A549 (cell line): ENCODE measurements around the gene INF2. TPM values are rescaled to one million over a fixed set of nuclear protein-coding genes. Genes with fewer than 3 reads are reported as not detected.

Experiments used
- ATAC-seq, 2 experiments: fragments of 200-7000 bp in 1 of 2; fragments of >200 bp in 1 of 2; cut with Nextera tagmentation in 1 of 2; cut with Tn5 transposase in 1 of 2; 3 replicates each; pipeline versions ENCODE4 v1.8.0 to v1.9.1; 2018 to 2020; ENCODE audit warnings: mild to moderate bottlenecking in 1 of 2, moderate library complexity in 1 of 2
- CTCF ChIA-PET: fragments of 300-600 bp; sonication (Branson Sonifier 250); formaldehyde crosslinking; extraction: SDS; loops from one replicate; lab custom pipeline; 2021; ENCODE audit warnings: antibody characterized with exemption, inconsistent platforms; lab: Yijun Ruan, JAX
- POLR2A ChIA-PET: fragments of 350-600 bp; formaldehyde crosslinking; extraction: SDS; loops from one replicate; lab custom pipeline; 2021; ENCODE audit warnings: antibody characterized with exemption, inconsistent platforms; lab: Yijun Ruan, JAX
- DNase-seq, 2 experiments: peaks; one replicate each; pipeline versions ENCODE4 v3.0.0 to v3.0.0-alpha.2; 2011 to 2016; ENCODE audit warnings: low read depth in 1 of 2, low spot score in 1 of 2
- FAIRE-seq: peaks from 2 replicates; lab custom pipeline; 2011; peaks lifted over from hg19 to GRCh38; lab: Jason Lieb, UNC
- H3K27ac ChIP-seq, 2 experiments: fragments of >200 bp; sonication (Bioruptor Twin); formaldehyde crosslinking; 3 replicates each; pipeline ENCODE4 v1.5.1; 2016 to 2017
- H3K4me1 ChIP-seq: fragments of >200 bp; sonication (Bioruptor Twin); formaldehyde crosslinking; 3 replicates; pipeline ENCODE4 v1.6.1; 2016
- H3K4me2 ChIP-seq: fragments of >200 bp; sonication (Bioruptor Twin); formaldehyde crosslinking; 3 replicates; pipeline ENCODE4 v1.6.1; 2016
- H3K4me3 ChIP-seq: fragments of >200 bp; sonication (Bioruptor Twin); formaldehyde crosslinking; 3 replicates; pipeline ENCODE4 v1.5.1; 2016
- H3K9me3 ChIP-seq: fragments of >200 bp; sonication (Bioruptor Twin); formaldehyde crosslinking; 3 replicates; pipeline ENCODE4 v1.6.1; 2016
- BHLHE40 ChIP-seq: IDR thresholded peaks from 2 replicates; pipeline ENCODE4 v1.6.1; 2012; ENCODE audit warnings: low read depth, low read length, inconsistent platforms
- CHD4 ChIP-seq: fragments of 200-600 bp; sonication (generic); IDR thresholded peaks from 2 replicates; pipeline ENCODE4 v1.6.1; 2016; ENCODE audit warnings: antibody characterized with exemption, mild to moderate bottlenecking, borderline replicate concordance
- CTCF ChIP-seq: fragments of >200 bp; sonication (Bioruptor Twin); formaldehyde crosslinking; IDR thresholded peaks from 3 replicates; pipeline ENCODE4 v1.5.1; 2016
- EHMT2 ChIP-seq: fragments of 200-600 bp; sonication (generic); IDR thresholded peaks from 2 replicates; pipeline ENCODE4 v1.6.1; 2016; ENCODE audit warnings: antibody characterized with exemption, low read depth, mild to moderate bottlenecking, moderate library complexity
- EP300 ChIP-seq, 2 experiments: fragments of >200 bp; sonication (Bioruptor Twin); formaldehyde crosslinking; IDR thresholded peaks; 2 replicates in 1 of 2; 3 replicates in 1 of 2; pipeline ENCODE4 v1.6.1; 2016 to 2017
- FOXS1 ChIP-seq: fragments of 250-450 bp; sonication (Bioruptor Pico); IDR thresholded peaks from 2 replicates; pipeline ENCODE4 v1.5.0; 2020; ENCODE audit warnings: mild to moderate bottlenecking, moderate library complexity
- GATA3 ChIP-seq: IDR thresholded peaks from 2 replicates; pipeline ENCODE4 v1.6.1; 2012; ENCODE audit warnings: borderline replicate concordance
- HDAC2 ChIP-seq: fragments of 200-600 bp; sonication (generic); IDR thresholded peaks from 2 replicates; pipeline ENCODE4 v1.6.1; 2016
- HEYL ChIP-seq: fragments of 250-450 bp; sonication (Bioruptor Pico); IDR thresholded peaks from 2 replicates; pipeline ENCODE4 v1.8.0; 2021; ENCODE audit warnings: mild to moderate bottlenecking, moderate library complexity
- HOXB5 ChIP-seq: fragments of 250-450 bp; sonication (Bioruptor Pico); IDR thresholded peaks from 2 replicates; pipeline ENCODE4 v1.5.0; 2020; ENCODE audit warnings: mild to moderate bottlenecking, moderate library complexity
- JUN ChIP-seq, 2 experiments: fragments of >200 bp; sonication (Bioruptor Twin); formaldehyde crosslinking; IDR thresholded peaks; 2 replicates in 1 of 2; 3 replicates in 1 of 2; pipeline ENCODE4 v1.6.1; 2016 to 2017
- KDM5A ChIP-seq: fragments of 200-600 bp; sonication (generic); IDR thresholded peaks from 2 replicates; pipeline ENCODE4 v1.6.1; 2016; ENCODE audit warnings: antibody characterized with exemption, mild to moderate bottlenecking
- MAZ ChIP-seq: fragments of 150-350 bp; IDR thresholded peaks from 2 replicates; pipeline ENCODE4 v1.6.1; 2014; ENCODE audit warnings: antibody characterized with exemption, low read depth, low read length, borderline replicate concordance
- RAD21 ChIP-seq, 2 experiments: fragments of >200 bp in 1 of 2; sonication (Bioruptor Twin) in 1 of 2; formaldehyde crosslinking in 1 of 2; IDR thresholded peaks in 1 of 2; conservative IDR thresholded peaks in 1 of 2; 2 replicates in 1 of 2; 3 replicates in 1 of 2; pipeline ENCODE4 v1.6.1; 2012 to 2018; ENCODE audit warnings: inconsistent platforms in 1 of 2
- RARB ChIP-seq: fragments of 250-450 bp; sonication (Bioruptor Pico); IDR thresholded peaks from 2 replicates; pipeline ENCODE4 v1.8.0; 2021; ENCODE audit warnings: mild to moderate bottlenecking, moderate library complexity
- RCOR1 ChIP-seq: fragments of 150-350 bp; IDR thresholded peaks from 2 replicates; pipeline ENCODE4 v1.6.1; 2014; ENCODE audit warnings: antibody characterized with exemption, low read length, low read depth
- REST ChIP-seq: fragments of 200-600 bp; sonication (generic); IDR thresholded peaks from 2 replicates; pipeline ENCODE4 v1.6.1; 2016; ENCODE audit warnings: antibody characterized with exemption, mild to moderate bottlenecking, moderate library complexity
- RFX5 ChIP-seq: fragments of 450-650 bp; IDR thresholded peaks from 2 replicates; pipeline ENCODE4 v1.7.1; 2014; ENCODE audit warnings: antibody characterized with exemption, mild to moderate bottlenecking, moderate library complexity
- SMC3 ChIP-seq: fragments of >200 bp; sonication (Bioruptor Twin); formaldehyde crosslinking; IDR thresholded peaks from 3 replicates; pipeline ENCODE4 v1.6.1; 2018; ENCODE audit warnings: inconsistent platforms
- SREBF2 ChIP-seq: fragments of 450-650 bp; IDR thresholded peaks from 2 replicates; pipeline ENCODE4 v1.6.1; 2014; ENCODE audit warnings: mild to moderate bottlenecking, moderate library complexity
- ZFP36 ChIP-seq: fragments of 450-650 bp; IDR thresholded peaks from 2 replicates; pipeline ENCODE4 v1.6.1; 2014; ENCODE audit warnings: borderline replicate concordance; ENCODE audit not compliant: partially characterized antibody
- ZNF302 ChIP-seq: fragments of 250-450 bp; sonication (Bioruptor Pico); IDR thresholded peaks from 2 replicates; pipeline ENCODE4 v1.9.0; 2021; ENCODE audit warnings: inconsistent platforms, mild to moderate bottlenecking, moderate library complexity
- WGBS: methylation state at CpG from one replicate; pipeline ENCODE4 v1.1.6; 2017; ENCODE audit errors: missing lambda C conversion rate; 5-methylcytosine and 5-hydroxymethylcytosine counted together
- polyA plus RNA-seq, 4 experiments: library from polyadenylated mRNA; depleted of rRNA in 3 of 4; stranded (reverse); fragments of >200 nt; fragmentation: RNase III in 1 of 4; extraction: RNeasy Plus Mini Kit Qiagen cat#74134 plus additional on column Dnase treatment in 1 of 4; gene quantifications; 2 replicates in 3 of 4; 3 replicates in 1 of 4; pipeline ENCODE4 v1.2.3, GENCODE V29; 2011 to 2017
- TF ChIP-seq, protein P1 (sequence below): IDR thresholded peaks from 2 replicates; pipeline ENCODE4 v1.6.1; 2012
- TF ChIP-seq, protein P2 (sequence below): IDR thresholded peaks from 2 replicates; pipeline ENCODE4 v1.6.1; 2012; ENCODE audit warnings: low read depth, borderline replicate concordance
- TF ChIP-seq, protein P3 (sequence below): fragments of 150-350 bp; IDR thresholded peaks from 2 replicates; pipeline ENCODE4 v1.6.1; 2014; ENCODE audit warnings: low read depth, mild to moderate bottlenecking, low read length

INF2 gene
- polyA plus RNA-seq, 2 of the 4 experiments (the other 2 are of a cell fraction), result 24.7 to 71.2 TPM

- CTCF ChIA-PET, result interaction anchor here (0.7 to 13.0 kb wide), 23 partner anchors 9 to 193 kb away, joined by 3 to 143 read pairs (median 4); partner anchors contain the start of genes ADSS1 and INF2
- Histone ChIP-seq H3K4me1 (peaks cover 32% of the 10 kb centered on the region), H3K27ac (peak overlapping the region in 1 of 2 experiments; percentile 81; a peak in 3 of 6 replicates), H3K4me3 (no peak overlapping the region), H3K9me3 (no peaks in the 10 kb centered on the region), H3K4me2 (no peak overlapping the region)
- TF ChIP-seq, protein P1, sequence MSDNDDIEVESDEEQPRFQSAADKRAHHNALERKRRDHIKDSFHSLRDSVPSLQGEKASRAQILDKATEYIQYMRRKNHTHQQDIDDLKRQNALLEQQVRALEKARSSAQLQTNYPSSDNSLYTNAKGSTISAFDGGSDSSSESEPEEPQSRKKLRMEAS, result peak; percentile 64; the same call in 1 of the 2 replicates
- TF ChIP-seq RFX5 (no peak), BHLHE40 (no peak), SREBF2 (no peak), RAD21 (conservative IDR thresholded peaks at IDR 0.05 in 1 of 2, IDR thresholded peaks at IDR 0.05 in 1 of 2) (peak; percentile 84 to 85), JUN (IDR thresholded peaks at IDR 0.05) (peak in 1 of 2 experiments; percentile 10; a peak in 1 of 5 replicates), CTCF (peak; percentile 84), HOXB5 (CRISPR knock-in tag) (no peak), EP300 (IDR thresholded peaks at IDR 0.05) (no peak), SMC3 (peak; percentile 86), MAZ (0 out of 2 replicates have a peak, but pooled peaks have one; percentile 64), GATA3 (no peak)
- TF ChIP-seq, protein P2, sequence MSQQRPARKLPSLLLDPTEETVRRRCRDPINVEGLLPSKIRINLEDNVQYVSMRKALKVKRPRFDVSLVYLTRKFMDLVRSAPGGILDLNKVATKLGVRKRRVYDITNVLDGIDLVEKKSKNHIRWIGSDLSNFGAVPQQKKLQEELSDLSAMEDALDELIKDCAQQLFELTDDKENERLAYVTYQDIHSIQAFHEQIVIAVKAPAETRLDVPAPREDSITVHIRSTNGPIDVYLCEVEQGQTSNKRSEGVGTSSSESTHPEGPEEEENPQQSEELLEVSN, result no peak
- POLR2A ChIA-PET, result interaction anchor here (1.4 kb wide), 1 partner anchor 28 kb away, joined by 4 read pairs; no protein-coding TSS in a partner anchor
- DNase-seq (peak; percentile 81 to 91), ATAC-seq (peak; percentile 55 to 79), FAIRE-seq (peak; percentile 43)
- WGBS, result 46% methylated on average over 16 of the region's 20 CpGs
These were observed 19.3 kb downstream of the INF2 start for GRCh38 chr14:104708606-104709268.

DNA sequence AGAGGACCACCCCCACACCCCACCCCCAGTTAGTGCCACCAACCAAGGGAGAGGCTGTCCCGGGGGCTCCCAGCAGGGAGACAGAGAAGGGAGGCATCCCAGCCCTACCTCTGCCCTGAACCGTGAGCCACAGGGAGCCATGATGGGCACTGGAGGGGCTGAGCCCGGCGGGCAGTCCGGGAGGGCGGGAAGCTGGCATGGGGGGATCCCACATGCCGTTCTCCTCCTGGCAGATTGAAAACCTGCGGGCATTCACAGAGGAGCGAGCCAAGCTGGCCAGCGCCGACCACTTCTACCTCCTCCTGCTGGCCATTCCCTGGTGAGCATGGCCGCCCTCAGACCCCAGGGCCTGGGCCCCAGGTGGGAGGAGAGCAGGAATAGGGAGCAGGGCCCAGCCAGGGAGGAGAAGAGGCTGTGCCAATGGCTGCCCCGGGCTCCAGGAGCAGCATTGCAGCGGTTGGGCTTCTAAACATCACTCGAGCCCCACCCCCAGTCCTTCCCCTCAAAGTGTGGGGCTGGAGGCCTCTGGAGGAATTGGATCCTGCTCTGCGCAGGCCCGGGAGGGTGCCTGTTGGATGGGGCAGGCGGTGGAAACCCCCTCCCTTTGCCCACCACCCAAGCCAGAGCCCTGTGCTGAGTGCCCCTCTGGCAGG lies 20.1 kb downstream of the INF2 start:
- H3K4me2 ChIP-seq, result no peak overlapping the region
- WGBS, result 92% methylated on average over 12 of the region's 18 CpGs
- H3K4me1 ChIP-seq, result peaks cover 32% of the 10 kb centered on the region
- CTCF ChIA-PET, result interaction anchor here (0.7 to 13.0 kb wide), 23 partner anchors 8 to 193 kb away, joined by 3 to 143 read pairs (median 4); partner anchors contain the start of genes ADSS1 and INF2
- TF ChIP-seq, protein P3, sequence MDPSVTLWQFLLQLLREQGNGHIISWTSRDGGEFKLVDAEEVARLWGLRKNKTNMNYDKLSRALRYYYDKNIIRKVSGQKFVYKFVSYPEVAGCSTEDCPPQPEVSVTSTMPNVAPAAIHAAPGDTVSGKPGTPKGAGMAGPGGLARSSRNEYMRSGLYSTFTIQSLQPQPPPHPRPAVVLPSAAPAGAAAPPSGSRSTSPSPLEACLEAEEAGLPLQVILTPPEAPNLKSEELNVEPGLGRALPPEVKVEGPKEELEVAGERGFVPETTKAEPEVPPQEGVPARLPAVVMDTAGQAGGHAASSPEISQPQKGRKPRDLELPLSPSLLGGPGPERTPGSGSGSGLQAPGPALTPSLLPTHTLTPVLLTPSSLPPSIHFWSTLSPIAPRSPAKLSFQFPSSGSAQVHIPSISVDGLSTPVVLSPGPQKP, result no peak
- TF ChIP-seq HDAC2, result no peak
- TF ChIP-seq KDM5A, result no peak
- TF ChIP-seq ZNF302 (CRISPR knock-in tag), result no peak
- no peak for TF ChIP-seq EHMT2
- no peak for TF ChIP-seq FOXS1 (CRISPR knock-in tag)
- TF ChIP-seq RARB (CRISPR knock-in tag), result no peak
- no peak for TF ChIP-seq ZFP36
- TF ChIP-seq, protein P2, result no peak
- no peak for TF ChIP-seq SMC3
- TF ChIP-seq RCOR1, result no peak
- no peak for TF ChIP-seq REST
- TF ChIP-seq RFX5, result no peak
- no peak for TF ChIP-seq CHD4
- no peak for TF ChIP-seq HEYL
- no peak for FAIRE-seq
- H3K27ac ChIP-seq, result peak overlapping the region in 1 of 2 experiments; percentile 60; a peak in 1 of 6 replicates
- H3K9me3 ChIP-seq, result no peaks in the 10 kb centered on the region
- ATAC-seq, result no peak
- H3K4me3 ChIP-seq, result no peak overlapping the region
- no peak for DNase-seq
- POLR2A ChIA-PET, result interaction anchor here (1.4 kb wide), 1 partner anchor 28 kb away, joined by 4 read pairs; no protein-coding TSS in a partner anchor
